WI38 (cell line): ENCODE measurements around the gene RPL19.

Experiments
- H3K4me3 ChIP-seq: 2 replicates; pipeline ENCODE4 v1.5.1; 2011; ENCODE audit warnings: low read depth, mild to moderate bottlenecking, control low read depth, low read length
- CTCF ChIP-seq: IDR thresholded peaks from 2 replicates; pipeline ENCODE4 v1.5.1; 2012; ENCODE audit warnings: low read depth, mild to moderate bottlenecking, control low read depth, low read length

Gene RPL19

GRCh38 chr17:39238311-39238972 is 38.4 kb downstream of the RPL19 start:
- no peak for TF ChIP-seq CTCF
- H3K4me3 ChIP-seq, result no peak overlapping the region

- peak; percentile 14; the same call in 1 of the 2 replicates for TF ChIP-seq CTCF
- H3K4me3 ChIP-seq, result no peak overlapping the region
Measured at GRCh38 chr17:39239640-39240314, 39.7 kb downstream of the RPL19 start.

GRCh38 chr17:39240631-39241030 is 40.5 kb downstream of the RPL19 start:
- no peak overlapping the region for H3K4me3 ChIP-seq

GRCh38 chr17:39243155-39243554 is 43.1 kb downstream of the RPL19 start:
- TF ChIP-seq CTCF, result no peak
- H3K4me3 ChIP-seq, result no peak overlapping the region

More at GRCh38 chr17:39240631-39241030, 40.5 kb downstream of the RPL19 start:
- TF ChIP-seq CTCF, result no peak

- no peak for TF ChIP-seq CTCF
- H3K4me3 ChIP-seq, result no peak overlapping the region
Measured at GRCh38 chr17:39244016-39244599, 44.0 kb downstream of the RPL19 start.

- peak; percentile 95 for TF ChIP-seq CTCF
- H3K4me3 ChIP-seq, result no peak overlapping the region
Measured at GRCh38 chr17:39244600-39245570, 44.8 kb downstream of the RPL19 start.
